Measurements from ENCODE around the gene CCNJ.

The CCNJ gene

DNA sequence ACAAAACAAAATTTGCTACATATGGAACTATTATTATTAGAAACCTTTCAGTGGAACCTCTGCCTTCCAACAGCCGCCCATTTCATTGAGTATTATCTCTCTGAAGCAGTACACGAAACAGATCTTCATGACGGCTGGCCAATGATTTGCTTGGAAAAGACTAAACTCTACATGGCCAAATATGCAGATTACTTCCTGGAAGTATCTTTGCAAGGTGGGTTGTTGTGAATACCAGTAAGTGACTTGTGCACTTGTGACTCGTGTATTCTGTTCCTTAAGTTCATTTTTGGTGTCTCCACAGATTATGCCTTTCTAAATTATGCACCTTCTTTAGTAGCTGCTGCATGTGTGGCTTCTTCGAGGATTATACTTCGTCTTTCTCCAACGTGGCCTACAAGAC is 13.4 kb downstream of the CCNJ start:
- DNase-seq (ENCODE audit: low read depth in 2 of 2) = no peak

DNA sequence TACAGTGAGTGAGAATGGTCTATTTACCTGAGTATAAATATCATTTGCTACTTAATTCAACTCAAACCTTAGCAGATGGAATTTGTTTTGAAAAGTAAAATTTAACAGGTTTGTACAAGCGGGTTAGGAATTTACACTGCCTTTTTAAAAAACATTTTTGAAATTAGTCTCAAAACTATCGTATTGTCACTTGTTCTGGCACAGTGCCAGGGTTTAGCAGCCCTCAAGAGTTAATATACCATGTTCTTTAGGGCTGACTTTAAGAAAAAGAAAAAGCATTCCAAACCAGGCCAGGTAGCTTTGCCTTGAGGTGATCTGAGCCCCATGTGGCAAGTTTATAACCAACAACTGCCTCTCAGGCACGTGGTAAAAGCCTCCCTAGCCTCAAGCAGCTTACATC is 17.8 kb downstream of the CCNJ start:
- no peak for DNase-seq (ENCODE audit: low read depth in 2 of 2)

DNA sequence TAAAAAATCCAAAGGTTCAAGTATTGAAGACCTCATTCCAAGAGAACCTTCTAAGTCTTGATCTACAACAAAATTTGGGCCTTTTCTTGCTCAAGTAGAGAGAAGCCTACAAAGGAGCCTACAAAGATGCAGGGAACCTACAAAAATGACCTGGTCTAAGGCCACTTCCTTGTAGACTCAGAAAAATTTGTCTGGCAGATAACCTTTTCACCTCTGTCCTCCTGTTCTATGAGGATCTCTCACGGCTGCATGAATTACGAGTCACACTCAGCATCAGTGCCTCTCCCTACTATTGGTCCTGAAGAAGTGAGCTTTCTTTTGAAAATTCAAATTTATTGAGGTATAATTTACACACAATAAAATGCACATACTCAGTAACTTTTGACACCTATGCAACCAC is 29.3 kb downstream of the CCNJ start:
- DNase-seq (ENCODE audit: low read depth in 2 of 2) = no peak

DNA sequence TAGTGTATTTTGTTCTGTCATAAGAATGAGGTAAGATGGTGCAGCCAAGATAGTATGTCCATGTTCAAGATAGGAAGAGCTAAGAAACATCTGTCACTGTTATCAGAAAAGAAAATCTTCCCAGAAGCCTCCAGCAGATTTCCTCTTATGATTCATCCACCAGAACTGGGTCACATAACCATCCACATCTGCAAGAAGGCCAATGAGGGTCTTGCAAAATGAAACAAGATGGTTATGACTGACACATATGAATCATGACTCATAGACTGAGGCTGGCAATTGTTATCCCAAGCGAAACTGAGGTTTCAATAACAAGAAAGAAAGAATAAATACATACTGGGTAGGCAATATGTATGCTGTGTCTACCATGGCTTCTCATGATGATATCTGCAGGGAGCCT is 30.3 kb downstream of the CCNJ start:
- DNase-seq (ENCODE audit: low read depth in 2 of 2) = no peak

DNA sequence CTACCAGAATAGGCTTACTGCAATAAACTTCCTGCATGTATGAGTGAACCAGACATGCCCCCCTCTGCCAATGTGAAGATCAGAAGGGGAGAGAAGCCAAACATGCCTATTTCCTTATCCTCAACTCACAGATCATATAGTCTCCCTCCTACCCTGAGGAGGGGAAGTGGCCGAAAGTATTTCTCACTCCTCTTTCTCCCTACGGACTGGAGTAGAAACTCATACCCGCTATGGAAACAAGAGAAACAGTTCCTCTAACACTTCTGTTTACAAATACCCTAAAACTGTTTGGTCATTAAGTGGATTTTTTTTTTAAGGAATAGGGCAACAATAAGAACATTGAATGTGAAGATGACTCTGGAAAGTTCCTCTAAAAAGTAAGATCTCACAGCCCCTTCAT is 31.4 kb downstream of the CCNJ start:
- no peak for DNase-seq (ENCODE audit: low read depth in 2 of 2)

DNA sequence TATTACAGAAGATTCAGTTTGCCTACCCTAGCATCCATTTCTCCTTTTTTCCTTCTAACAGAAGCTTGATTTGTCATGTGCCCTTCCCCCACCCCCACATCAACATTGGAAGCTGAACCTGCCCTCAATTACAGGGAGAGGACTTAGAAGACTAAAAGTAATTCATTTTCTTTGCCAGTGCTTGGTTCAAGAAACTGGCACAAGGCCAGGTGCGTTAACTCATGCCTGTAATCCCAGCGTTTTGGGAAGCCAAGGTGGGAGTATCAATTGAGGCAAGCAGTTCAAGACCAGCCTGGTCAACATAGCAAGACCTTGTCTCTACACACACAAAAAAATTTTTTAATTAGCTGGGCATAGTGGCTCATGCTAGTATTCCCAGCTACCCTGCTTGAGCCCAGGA is 32.6 kb downstream of the CCNJ start:
- DNase-seq (ENCODE audit: low read depth in 2 of 2) = no peak

DNA sequence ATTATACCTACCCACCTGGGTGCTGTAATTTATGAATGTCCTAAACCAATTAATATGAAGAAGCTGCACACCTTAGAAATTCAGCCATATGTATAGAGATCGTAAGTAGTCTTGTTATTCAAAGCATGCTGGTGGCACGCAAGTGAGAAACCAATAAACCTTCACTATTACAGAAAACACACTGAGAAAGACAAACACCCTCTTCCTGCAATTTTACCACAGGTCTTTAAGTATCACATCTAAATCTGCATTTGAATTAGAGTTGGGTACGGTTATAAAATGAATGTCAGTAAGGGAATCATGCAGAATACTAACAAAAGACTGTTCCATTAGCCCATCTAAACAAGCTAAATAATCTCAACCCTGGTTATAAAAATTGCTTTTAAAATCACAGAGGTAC is 33.8 kb downstream of the CCNJ start:
- DNase-seq (ENCODE audit: low read depth in 2 of 2) = no peak

DNA sequence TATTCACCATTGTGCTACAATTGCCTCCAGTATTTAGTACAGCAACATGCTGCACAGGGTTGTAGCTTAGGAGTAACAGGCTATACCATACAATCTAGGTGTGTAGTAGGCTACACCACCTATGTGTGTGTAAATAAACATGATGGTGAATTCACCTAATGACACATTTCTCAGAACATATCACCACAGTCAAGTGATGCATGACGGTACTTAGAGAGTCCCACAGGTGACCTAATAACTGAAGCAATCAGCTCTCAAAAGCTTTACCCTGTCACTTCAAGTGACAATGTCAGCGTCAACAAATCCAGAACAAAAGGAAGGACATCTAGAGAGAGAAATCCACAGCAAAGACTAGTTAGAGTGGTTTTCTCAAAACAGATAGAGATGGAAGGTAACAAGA is 38.8 kb downstream of the CCNJ start:
- DNase-seq (ENCODE audit: low read depth in 2 of 2) = no peak

DNA sequence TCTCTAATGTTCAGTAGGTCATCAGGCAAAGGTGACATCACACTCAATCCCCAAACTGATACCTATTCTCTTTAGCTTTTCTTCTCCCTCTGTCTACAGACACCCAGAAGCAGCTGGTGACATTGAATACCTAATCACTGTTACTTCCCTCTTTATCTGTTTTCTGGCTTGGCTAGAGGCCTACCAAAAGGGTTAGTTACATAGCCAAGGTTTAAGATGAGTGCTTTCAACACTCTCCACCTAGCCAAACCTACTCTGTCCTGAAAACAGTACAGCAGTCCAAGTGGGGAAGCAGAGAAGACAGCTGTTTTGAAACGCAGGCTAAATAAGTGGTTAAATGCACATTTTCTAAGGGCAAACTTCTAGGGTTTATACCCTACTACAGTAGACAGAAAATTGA is 39.4 kb downstream of the CCNJ start:
- DNase-seq (ENCODE audit: low read depth in 2 of 2) = no peak

DNA sequence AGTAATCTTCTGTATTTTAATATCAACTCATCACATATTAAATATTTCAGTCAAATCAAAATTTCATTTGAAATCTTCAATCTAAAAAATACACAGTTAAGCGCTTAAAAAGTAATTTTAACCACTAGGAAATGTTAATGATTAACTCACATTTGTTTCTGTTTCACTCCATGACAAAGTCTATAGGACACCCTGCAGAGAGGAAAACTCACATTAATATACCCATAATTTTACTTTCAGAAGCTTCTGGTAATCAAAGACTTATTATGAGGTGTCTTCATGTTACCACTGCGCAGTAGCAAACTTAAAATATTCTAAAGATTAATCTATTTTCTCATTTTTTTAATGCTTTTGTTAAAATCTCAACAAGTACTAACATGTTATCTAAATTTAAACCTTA is 45.7 kb downstream of the CCNJ start:
- no peak for DNase-seq (ENCODE audit: low read depth in 2 of 2)

DNA sequence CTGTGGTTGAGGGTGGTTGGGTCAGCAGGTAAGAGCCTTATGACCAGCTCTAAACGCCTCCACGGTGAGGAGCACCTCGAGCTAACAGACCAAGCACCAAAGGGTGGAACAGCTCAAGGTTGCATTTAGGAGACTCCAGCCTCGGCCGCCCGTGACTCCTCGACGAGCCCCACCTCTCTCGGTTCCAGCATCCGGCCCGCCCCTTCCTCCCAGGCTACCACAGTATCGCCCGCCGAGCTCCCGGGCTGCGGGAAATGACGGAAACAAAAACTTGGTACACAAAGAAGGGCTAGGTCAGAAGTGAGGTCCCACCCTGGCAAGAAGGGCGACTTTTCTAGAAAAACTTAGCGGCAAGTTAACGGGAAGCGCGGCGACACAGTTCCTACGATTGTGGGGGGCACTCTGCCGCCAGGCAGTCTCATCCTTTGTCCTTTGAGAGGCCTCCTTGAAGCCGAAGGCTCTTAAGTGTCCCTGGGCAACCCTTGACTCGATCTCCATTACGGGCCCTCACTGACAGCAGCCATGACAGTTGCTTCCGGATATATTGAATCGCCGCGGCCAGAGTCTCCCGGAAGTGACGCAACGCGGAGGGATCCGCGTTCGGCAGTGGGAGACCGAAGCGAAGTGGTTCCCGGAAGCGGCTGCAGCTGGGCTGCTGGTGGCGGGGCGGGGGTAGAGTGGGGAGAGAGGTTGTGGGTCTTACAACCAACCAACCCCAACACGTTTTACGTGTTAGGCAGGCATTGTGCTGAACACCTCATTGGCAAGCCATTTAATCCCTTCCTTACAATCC is 46.5 kb downstream of the CCNJ start:
- DNase-seq (ENCODE audit: low read depth in 2 of 2) = peak; percentile 75 to 78

DNA sequence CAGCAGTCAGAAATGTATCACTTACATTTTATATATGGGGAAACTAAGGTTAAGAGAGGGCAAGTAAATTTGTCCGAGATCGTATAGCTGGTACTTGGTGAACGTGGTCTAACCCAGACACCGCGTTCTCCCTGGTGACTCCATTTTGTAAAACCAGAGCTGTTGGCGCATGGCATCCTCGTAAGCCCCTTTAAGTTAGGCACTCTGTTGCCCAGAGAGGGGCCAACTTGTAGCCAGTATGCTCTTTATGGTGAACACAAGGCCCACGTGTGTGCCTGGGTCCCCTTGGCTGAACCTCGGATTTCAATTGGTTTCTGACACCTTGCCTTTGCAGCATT is 47.0 kb downstream of the CCNJ start:
- no peak for DNase-seq (ENCODE audit: low read depth in 2 of 2)

DNA sequence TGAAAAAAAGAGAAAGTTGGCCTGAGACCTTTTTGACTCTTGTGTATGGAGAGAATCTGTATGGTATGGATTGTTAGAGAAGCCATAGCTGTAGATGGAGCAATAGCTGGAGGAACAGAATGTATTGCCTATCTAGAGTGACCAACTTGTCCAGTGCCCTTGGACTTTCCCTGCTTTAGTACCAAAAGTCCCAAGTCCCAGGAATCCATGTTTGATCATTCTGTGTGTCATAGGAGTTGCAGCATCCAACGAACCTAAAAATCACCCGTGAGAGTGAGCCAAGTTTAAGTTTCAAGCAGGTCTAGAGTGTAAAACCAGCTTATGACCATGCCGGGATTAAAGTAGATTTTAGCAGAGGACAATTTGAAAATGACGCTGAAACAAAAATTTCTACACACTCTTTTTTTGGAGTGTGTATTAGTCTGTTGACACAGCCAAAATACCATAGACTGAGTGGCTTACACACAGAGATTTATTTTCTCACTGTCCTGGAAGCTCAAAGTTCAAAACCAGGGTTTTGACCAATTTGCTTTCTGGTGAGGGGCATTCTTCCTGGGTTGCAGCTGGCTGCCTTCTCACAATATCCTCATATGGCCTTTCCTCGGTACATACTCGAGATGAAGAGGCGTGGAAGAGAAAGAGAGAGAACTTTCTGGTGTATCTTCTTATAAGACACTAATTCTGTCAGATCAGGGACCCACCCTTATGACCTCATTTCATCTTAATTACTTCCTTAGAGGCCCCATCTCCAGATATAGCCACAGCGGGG is 49.8 kb downstream of the CCNJ start:
- DNase-seq (ENCODE audit: low read depth in 2 of 2) = no peak

DNA sequence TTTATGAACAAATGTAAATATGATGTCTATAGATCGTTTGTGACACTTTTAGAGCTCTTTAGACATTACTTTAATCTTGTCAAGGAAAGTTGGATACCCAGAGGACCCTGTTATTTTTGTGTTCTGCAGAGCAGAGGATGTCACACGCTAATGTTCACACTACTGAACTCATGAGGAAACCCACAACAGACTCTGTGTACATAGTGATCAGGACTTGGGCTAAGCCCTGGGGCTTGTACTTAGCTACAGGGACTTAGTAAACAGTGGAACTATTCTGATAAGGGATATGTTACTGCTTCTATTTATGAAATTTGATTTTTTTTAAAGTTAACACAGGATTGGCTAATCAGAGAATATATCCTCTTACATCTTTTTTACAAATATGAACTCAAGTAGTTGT is 50.6 kb downstream of the CCNJ start:
- DNase-seq (ENCODE audit: low read depth in 2 of 2) = no peak

DNA sequence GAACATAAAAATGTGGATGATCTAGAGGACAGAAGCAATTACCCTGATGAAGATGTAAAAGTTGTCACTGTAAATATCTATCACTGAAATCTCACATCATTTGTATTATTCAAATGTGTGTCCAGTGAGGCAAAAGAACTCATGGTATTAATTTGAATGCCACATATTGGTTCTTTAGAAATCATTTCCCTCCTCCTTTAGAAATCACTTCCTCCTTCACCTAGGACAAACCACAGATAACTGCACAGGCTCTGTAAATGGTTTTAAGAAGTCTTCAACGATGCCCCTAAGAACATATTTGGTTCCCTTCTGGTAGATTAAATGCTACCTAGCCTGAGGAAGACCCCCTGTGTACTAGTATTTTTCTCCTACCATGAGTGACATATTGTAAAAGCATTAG is 53.6 kb downstream of the CCNJ start:
- no peak for DNase-seq (ENCODE audit: low read depth in 2 of 2)

DNA sequence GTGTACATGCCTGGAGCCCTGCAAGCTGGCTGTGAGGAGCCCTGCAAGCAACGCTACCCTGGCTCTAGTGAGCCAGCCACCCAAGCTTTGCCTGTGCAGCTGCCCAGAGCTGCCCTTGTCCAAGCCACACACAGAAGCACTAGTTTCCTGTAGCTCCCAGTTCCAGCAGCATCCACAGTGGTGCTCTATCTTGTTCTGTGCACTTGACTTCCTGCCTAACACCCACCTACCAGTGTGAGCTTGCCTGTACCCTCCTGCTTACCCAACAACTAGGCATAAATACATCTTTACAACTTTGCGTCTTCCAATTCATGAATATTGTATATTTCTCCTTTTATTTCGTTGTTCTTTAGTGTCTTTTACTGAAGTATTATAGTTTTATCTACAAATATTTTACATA is 54.5 kb downstream of the CCNJ start:
- no peak for DNase-seq (ENCODE audit: low read depth in 2 of 2)

DNA sequence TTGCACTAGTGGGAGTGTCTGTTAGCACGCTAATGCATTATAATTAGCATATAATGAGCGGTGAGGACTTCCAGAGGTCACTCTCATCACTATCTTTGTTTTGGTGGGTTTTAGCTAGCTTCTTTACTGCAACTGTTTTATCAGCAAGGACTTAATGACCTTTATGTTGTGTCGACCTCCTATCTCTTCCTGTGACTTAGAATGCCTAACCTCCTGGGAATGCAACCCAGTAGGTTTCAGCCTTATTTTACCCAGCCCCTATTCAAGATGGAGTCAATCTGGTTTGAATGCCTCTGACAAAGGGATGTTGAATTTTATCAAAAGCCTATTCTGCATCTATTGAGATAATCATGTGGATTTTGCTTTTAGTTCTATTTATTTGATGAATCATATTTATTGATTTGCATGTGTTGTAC is 64.2 kb downstream of the CCNJ start:
- DNase-seq (ENCODE audit: low read depth in 2 of 2) = no peak
